Mesothelial cell of epicardium (in vitro differentiated cells): ENCODE measurements around the gene HPSE2. TPM values are rescaled to one million over a fixed set of nuclear protein-coding genes. Genes with fewer than 3 reads are reported as not detected.

Experiments
- DNase-seq, 2 experiments: peaks; one replicate each; pipeline ENCODE4 v3.0.0; 2021; ENCODE audit warnings: low spot score in 2 of 2; ENCODE audit not compliant: unreplicated experiment in 2 of 2
- H3K27ac Mint-ChIP-seq: 2 replicates; pipeline ENCODE4 v1.8.0; 2021; ENCODE audit warnings: mixed read lengths
- H3K27me3 Mint-ChIP-seq: 2 replicates; pipeline ENCODE4 v1.8.0; 2021; ENCODE audit warnings: low read depth, mixed read lengths
- H3K36me3 Mint-ChIP-seq: 2 replicates; pipeline ENCODE4 v1.8.0; 2021; ENCODE audit warnings: mixed read lengths
- H3K4me1 Mint-ChIP-seq: 2 replicates; pipeline ENCODE4 v1.8.0; 2021; ENCODE audit warnings: mixed read lengths
- H3K4me3 Mint-ChIP-seq: 2 replicates; pipeline ENCODE4 v1.8.0; 2021; ENCODE audit warnings: mild to moderate bottlenecking, moderate library complexity, mixed read lengths
- H3K9me3 Mint-ChIP-seq: 2 replicates; pipeline ENCODE4 v1.8.0; 2021; ENCODE audit warnings: mixed read lengths
- CTCF ChIP-seq: fragments of 200-600 bp; sonication (generic); IDR thresholded peaks from one replicate; pipeline ENCODE4 v1.5.0; 2021; ENCODE audit warnings: antibody characterized with exemption; ENCODE audit not compliant: unreplicated experiment
- total RNA-seq: library from RNA; stranded (reverse); gene quantifications from 3 replicates; pipeline ENCODE4 v1.2.1, GENCODE V29; 2021

The HPSE2 gene
- total RNA-seq, 1 donor from 2014 or later = 2.3 TPM

GRCh38 chr10:98411768-98412167 is 823.9 kb downstream of the HPSE2 start:
- DNase-seq = no peak
- Mint-ChIP-seq H3K4me3 (no peak overlapping the region), H3K9me3 (no peaks in the 10 kb centered on the region), H3K36me3 (no peaks in the 10 kb centered on the region), H3K27me3 (no peaks in the 10 kb centered on the region), H3K4me1 (peaks cover 26% of the 10 kb centered on the region), H3K27ac (peak overlapping the region; percentile 82)
- no peak for TF ChIP-seq CTCF

- Mint-ChIP-seq H3K36me3 (no peaks in the 10 kb centered on the region), H3K4me1 (peaks cover 26% of the 10 kb centered on the region), H3K4me3 (no peak overlapping the region), H3K27ac (peak overlapping the region; percentile 82), H3K27me3 (no peaks in the 10 kb centered on the region), H3K9me3 (no peaks in the 10 kb centered on the region)
- DNase-seq = no peak
- TF ChIP-seq CTCF = no peak
These were observed 824.5 kb downstream of the HPSE2 start for GRCh38 chr10:98411166-98411565.

- no peak for DNase-seq
These were observed 824.9 kb downstream of the HPSE2 start for GRCh38 chr10:98410759-98411158.

GRCh38 chr10:98410135-98410743 is 825.4 kb downstream of the HPSE2 start:
- DNase-seq = no peak
- peaks cover 18% of the 10 kb centered on the region for H3K4me1 Mint-ChIP-seq
- H3K27ac Mint-ChIP-seq = no peak overlapping the region
- H3K4me3 Mint-ChIP-seq = no peak overlapping the region
- H3K9me3 Mint-ChIP-seq = no peaks in the 10 kb centered on the region
- no peaks in the 10 kb centered on the region for H3K36me3 Mint-ChIP-seq
- H3K27me3 Mint-ChIP-seq = no peaks in the 10 kb centered on the region
- no peak for TF ChIP-seq CTCF

More at GRCh38 chr10:98410759-98411158, 824.9 kb downstream of the HPSE2 start:
- H3K27me3 Mint-ChIP-seq = no peaks in the 10 kb centered on the region
- no peak overlapping the region for H3K4me3 Mint-ChIP-seq
- H3K9me3 Mint-ChIP-seq = no peaks in the 10 kb centered on the region
- TF ChIP-seq CTCF = no peak
- H3K36me3 Mint-ChIP-seq = no peaks in the 10 kb centered on the region
- H3K27ac Mint-ChIP-seq = no peak overlapping the region
- H3K4me1 Mint-ChIP-seq = peaks cover 23% of the 10 kb centered on the region

- no peak for DNase-seq
- TF ChIP-seq CTCF = no peak
- H3K27ac Mint-ChIP-seq = no peak overlapping the region
- H3K9me3 Mint-ChIP-seq = no peaks in the 10 kb centered on the region
- peaks cover 11% of the 10 kb centered on the region for H3K4me1 Mint-ChIP-seq
- H3K36me3 Mint-ChIP-seq = no peaks in the 10 kb centered on the region
- no peaks in the 10 kb centered on the region for H3K27me3 Mint-ChIP-seq
- no peak overlapping the region for H3K4me3 Mint-ChIP-seq
These were observed 826.9 kb downstream of the HPSE2 start for GRCh38 chr10:98408799-98409198.
